ENCODE data around the gene CDC14A.

The CDC14A gene

DNA sequence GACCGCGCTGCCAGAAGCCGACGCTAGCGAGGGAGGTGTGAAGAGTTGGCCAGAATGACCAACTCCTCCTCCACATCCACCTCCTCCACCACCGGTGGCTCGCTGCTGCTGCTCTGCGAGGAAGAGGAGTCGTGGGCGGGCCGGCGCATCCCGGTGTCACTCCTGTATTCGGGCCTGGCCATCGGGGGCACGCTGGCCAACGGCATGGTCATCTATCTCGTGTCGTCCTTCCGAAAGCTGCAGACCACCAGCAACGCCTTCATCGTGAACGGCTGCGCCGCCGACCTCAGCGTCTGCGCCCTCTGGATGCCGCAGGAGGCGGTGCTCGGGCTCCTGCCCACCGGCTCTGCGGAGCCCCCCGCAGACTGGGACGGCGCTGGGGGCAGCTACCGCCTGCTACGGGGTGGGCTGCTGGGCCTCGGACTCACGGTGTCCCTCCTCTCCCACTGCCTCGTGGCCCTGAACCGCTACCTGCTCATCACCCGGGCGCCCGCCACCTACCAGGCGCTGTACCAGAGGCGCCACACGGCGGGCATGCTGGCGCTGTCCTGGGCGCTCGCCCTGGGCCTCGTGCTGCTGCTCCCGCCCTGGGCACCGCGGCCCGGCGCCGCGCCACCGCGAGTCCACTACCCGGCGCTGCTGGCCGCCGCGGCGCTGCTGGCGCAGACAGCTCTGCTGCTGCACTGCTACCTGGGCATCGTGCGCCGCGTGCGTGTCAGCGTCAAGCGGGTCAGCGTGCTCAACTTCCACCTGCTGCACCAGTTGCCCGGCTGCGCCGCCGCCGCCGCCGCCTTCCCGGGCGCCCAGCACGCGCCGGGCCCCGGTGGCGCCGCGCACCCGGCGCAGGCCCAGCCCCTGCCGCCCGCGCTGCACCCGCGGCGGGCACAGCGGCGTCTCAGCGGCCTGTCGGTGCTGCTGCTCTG lies 186.9 kb downstream of the CDC14A start:
- peak; percentile 78 for DNase-seq (ENCODE audit: low spot score)

DNA sequence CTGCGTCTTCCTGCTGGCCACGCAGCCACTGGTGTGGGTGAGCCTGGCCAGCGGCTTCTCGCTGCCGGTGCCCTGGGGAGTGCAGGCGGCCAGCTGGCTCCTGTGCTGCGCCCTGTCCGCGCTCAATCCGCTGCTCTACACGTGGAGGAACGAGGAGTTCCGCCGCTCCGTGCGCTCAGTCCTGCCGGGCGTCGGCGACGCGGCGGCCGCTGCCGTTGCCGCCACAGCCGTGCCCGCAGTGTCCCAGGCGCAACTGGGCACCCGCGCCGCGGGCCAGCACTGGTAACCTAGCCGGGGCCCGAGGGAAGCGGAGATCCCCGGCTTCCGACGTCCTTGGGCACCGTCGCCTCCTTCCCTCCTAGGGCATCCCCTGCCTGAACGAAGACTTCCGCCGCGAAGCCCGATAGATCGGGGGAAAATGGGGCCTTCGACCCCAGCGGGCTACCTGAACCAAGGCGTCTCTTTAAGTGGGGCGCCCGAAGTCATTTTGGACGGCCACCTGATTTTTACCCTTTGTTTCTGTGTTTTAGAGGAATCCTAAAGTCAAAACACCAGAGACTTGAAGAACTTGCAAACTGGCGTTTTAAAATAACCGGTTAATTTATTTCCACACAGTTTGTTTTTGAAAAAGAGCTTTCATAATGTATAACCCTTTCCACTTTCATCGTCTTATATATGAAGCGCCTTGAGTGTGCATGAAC lies 187.7 kb downstream of the CDC14A start:
- no peak for DNase-seq (ENCODE audit: low spot score)

DNA sequence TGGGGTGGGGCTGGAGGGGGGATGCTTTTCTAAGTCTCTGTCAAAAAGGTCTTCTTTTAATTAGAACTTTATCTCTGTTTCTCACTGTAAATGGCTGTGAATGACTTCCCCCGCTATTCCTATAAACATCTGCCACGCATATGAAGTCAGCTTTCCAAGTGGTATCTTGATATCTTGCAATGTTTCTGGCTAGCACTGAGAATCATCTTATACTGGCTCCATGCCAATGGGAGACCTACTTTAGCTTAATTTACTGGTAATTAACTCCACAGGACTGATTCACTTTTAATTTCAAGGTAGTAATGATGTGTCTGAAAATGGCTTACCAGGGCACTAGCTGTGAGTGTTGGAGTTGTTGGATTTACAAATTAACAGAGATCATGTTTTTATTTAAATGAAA lies 190.0 kb downstream of the CDC14A start:
- no peak for DNase-seq (ENCODE audit: low spot score)

DNA sequence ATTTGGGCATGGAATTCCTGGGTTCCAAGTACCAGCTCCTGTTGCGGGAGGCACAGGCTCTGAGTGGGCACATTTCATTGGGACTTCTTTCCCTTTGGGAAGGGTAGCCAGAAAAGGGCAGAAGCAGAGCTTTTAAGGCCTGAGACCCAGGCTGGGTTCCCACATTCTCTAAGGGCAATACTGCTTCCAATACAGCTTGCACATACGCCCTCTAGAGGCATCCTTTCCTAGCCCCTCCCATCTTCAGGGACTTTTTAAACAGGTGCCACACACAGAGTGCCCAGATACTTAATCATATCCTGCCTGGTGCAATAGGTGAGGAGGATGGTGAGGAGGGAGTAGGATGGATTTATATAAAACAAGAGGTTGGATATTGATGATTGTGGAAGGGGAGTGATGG lies 191.3 kb downstream of the CDC14A start:
- peak; percentile 51 for DNase-seq (ENCODE audit: low spot score)

DNA sequence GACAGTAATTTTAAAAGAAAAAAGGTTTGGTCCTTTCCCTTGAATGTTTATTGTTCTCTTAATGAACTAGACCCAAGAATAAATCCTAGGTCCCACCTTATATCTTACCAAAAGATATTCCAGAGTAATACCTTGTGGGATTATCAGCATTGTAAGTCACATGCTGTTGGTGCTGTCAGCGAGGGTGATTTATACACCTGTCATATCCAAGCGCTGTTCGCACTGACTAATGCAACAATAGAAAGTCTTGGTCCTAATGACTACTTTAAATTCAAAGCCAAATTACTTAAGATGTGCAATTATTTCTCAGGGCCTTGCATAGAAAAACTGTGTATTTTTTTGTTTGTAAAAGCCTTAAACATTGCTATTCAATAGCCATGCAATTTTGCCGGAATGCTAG lies 192.5 kb downstream of the CDC14A start:
- DNase-seq (ENCODE audit: low spot score): no peak

DNA sequence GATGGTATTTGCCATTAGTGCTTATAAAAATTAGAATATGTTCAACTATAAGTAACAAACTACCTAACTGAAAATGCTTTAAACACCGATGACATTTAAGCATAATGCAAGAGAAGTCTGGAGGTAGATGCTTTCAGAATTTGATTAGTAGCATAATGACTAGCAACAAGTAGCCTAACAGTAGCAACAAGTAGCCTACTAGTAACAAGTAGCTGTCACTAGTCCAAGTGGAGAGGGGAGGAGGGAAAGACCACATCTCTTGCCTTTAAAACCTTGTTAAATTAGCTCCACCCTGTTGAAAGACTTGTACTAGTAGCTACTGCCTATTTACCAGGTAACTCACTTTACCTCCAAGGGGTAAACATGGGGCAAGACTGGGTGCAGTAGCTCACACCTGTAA lies 193.5 kb downstream of the CDC14A start:
- DNase-seq (ENCODE audit: low spot score): no peak

DNA sequence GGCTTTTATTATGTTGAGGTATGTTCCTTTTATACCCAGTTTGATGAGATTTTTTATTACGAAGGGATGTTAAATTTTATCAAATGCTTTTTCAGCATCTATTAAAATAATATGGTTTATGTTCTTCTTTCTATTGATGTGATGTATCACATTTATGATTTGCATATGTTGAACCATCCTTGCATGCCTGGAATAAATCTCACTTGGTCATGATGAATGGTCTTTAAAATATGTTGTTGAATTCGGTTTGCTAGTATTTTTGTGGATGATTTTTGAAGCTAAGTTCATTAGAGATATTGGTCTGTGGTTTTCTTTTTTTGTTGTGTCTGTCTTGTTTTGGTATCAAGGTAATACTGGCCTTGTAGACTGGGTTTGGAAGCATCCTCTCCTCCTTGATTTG lies 199.7 kb downstream of the CDC14A start:
- DNase-seq (ENCODE audit: low spot score): no peak

DNA sequence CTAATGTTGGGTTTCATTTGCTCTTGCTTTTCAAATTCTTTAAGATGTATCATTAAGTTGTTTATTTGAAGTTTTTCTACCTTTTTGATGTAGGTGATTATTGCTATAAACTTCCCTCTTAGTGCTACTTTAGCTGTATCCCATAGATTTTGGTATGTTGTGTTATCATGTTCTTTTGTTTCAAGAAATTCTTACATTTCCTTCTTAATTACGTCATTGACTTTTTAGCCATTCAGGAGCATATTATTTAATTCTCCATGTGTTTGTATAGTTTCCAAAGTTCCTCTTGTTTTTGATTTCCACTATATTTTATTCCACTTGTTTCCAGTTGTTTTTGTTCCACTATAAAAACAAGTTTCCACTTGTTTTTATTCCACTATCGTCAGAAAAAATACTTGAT lies 200.6 kb downstream of the CDC14A start:
- no peak for DNase-seq (ENCODE audit: low spot score)

DNA sequence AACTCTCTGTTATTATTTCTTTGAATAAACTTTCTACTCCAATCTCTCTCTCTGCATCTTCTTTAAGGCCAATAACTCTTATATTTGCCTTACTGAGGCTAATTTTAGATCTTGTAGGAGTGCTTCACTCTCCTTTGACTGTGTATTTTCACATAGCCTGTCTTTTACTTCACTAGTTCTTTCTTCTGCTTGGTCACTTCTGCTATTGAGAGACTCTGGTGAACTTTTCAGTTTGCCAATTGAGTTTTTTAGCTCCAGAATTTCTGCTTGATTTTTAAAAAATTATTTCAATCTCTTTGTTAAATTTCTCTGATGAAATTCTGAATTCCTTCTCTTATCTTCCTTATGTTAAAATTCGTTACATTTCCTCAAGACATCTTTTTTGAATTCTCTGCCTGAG lies 203.9 kb downstream of the CDC14A start:
- DNase-seq (ENCODE audit: low spot score): no peak

DNA sequence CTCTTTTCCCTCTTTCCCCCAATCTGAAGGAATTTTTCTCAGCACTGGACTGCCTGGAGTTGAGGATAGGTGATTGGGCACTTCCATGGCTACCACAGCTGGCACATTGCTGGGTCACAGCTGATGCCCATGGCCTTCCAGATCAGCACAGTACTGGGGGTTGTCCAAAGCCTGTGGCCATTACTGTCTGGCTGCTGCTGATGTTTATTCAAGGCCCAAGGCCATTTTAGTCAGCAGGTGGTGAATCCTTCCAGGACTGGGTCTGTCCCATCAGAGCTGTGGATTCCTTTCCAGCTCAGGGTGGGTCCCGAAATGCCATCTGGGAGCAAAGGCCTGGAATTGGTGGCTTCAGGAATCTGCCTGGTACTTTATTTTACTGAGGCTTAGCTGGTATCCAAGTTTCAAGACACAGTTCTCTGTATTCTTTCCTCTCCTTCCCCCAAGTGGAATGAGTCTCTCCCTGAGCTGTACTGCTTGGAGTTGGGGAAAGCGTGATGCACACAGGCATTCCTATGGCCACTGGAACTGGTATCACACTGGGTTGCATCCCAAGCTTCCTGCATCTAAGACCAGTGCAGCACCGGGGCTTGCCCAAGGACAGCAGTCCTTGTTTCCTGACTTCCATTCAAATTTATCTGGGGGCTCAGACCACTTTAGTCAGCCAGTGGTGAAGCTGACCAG lies 204.8 kb downstream of the CDC14A start:
- no peak for DNase-seq (ENCODE audit: low spot score)

DNA sequence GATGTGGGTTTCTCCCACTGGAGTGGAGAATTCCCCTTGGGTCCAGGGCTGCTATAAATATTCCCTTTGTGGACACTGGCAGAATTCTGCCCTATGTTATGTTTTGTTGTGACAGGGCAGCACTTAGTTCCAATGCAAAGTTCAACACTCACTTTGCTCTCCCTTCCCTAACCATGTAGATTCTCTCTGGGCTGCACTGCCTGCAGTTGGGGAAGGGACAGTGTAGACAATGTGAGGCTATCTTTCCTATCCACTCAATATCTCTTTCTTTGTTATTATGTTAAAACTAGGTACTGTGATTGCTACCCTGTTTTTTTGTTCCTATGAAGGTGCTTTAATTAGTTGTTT lies 205.3 kb downstream of the CDC14A start:
- DNase-seq (ENCODE audit: low spot score): no peak

DNA sequence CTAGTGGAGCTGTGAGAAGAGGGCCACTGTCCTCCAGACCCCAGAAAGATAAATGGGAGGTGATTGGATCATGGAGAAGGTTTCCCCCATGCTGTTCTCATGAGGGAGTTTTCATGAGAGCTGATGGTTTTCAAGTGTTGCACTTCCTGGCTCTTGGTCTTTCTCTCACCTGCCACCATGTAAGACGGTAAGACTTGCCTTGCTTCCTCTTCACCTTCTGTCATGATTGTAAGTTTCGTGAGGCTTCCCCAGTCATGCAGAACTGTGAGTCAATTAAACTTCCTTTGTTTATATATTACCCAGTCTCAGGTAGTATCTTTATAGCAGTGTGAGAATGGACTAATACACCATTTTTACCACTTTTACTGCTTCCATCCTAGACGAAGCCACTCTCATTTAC lies 213.2 kb downstream of the CDC14A start:
- DNase-seq (ENCODE audit: low spot score): no peak

DNA sequence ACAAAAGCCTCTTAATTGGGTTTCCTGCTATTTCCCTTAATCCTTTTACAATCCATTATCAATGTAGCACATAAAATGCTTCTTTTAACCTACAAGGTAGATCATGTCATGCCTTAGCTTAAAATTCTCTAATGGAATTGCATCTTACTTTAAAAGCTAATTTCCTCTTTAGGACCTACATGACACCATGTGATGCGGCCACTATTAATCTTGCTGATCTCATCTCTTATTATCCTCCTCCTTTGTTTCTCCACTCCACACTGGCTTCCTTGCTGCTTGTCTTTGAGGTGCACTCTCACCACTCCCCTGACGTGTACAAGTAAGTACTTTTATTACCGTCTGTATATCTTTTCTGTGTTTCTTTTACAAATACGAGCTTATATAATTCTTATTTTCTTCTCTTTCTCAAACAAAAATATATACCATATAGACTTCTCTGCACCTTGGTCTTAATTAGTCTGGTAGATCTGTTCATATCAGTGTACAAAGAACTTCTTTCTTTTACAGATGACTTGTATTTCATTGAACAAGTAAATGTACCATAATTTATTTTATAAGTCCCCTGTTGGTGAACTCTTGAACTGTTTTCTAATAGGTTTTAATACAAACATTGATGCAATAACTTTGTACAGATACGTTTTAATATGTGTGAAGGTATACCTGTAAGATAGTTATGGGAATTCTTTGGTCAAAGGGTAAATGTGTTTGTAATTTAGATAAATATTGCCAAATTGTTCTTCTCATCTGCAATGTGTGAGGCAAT lies 213.8 kb downstream of the CDC14A start:
- no peak for DNase-seq (ENCODE audit: low spot score)

DNA sequence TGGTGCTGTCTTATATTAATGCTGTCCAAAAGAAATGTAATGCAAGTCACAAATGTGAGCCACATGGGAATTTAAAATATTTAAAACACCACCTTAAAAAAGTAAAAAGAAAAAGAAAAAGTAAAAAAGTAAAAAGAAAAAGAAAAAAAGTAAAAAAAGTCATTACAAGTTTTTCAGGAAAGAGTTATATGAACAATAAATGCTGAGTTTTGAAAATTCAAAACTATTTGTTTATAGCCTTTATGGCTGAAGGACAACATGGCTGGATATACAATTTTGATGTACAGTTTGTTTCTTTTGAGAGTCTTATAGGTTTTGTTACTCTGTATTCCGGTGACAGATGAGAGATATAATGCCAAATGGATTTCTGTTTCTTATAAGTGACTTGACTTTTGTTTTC lies 214.8 kb downstream of the CDC14A start:
- DNase-seq (ENCODE audit: low spot score): no peak
